ENCODE measurements around the gene ITGA3.

Gene ITGA3

DNA sequence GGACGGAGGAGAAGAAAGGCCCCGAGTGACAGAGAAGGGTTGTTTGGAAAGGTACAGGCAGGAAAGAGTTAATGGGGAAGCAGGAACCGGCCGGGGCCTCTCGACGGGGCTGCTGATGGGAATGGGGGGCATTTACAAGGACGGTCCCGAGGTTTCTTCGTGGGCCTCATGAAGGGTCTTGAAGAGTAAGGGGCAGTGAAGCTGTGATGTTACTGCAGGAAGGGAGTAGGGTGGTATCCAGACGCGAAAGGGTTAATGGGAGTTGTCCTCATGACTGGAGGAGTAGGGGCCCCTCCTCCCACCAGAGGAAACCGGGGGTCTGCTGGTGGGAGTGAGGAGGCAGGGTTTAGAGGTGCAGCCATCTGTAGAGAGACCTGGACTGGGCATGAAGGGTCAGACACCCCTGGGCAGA lies 39.7 kb downstream of the ITGA3 start:
- no peak for DNase-seq

DNA sequence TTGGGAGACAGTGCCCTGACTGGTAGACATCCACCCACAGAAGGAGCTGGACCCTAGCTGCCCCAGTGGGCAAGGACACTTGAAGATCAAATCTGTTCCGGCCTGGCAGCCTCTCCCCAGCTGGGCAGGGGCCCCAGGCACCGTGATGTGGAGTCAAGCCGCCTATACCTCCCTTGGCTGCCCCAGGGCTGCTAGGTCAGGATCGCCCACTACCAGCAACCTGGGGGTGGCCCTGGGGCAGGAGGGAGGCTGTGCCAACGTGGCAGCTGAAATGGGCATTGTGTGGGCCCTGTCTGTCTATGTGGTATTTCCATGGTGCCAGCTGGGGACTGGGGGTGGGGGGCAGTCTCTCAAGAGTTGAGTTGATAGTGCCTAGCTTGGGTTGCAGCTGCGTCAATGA lies 40.2 kb downstream of the ITGA3 start:
- DNase-seq: no peak

DNA sequence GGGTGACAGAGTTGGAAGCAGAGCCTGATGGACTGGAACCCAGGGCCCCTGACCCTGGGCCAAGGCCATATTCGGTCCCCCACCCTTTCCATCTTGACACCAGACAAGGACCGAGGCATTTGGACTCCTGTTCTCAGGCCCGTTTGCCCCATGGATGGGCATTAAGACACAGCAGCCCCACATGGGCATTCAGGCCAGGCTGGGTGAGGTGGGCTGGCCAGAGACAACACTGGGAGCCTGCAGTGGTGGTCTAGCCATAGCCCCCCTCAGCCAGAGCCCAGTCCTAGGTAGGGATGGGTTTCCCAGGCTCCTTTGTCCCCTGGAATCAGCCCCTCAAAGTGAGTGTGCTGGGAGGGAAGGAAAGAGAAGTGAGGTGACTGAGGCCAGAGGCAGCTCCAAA lies 40.8 kb downstream of the ITGA3 start:
- DNase-seq: no peak

DNA sequence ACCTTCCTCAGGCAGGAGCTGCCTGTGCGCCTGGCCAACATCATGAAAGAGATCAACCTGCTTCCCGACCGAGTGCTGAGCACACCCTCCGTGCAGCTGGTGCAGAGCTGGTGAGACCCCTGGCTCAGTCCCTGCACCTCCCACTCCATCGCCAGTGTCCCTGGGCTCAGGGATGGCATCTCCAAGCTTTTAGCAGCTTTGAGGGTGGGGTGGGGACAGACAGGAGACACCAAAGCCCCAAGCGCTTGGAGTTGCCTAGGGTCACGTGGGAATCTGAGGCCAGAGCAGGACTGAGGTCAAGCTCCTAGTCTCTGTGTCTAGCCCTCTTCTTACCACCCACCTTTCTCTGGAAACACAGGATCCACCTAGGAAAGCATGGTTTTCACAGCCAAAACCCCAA lies 41.5 kb downstream of the ITGA3 start:
- DNase-seq: no peak

DNA sequence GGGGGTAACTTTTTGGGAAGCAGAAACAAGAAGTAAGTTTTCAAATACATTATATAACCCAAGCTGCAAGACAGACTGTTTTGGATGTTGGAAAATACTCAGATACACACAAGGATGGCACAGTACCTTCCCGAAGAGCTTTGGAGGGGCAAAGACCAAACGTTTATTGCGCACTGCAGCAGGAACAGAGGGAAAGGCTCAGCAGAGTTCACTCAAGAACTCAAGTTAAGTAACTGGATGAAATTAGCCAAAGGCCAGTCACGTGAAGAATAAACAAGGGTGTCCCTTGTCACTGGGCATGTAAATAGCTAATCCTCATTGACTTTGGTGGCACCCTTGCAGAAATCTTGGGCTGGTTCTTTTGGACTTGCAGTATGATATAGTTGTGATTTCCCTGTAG lies 42.0 kb downstream of the ITGA3 start:
- DNase-seq: no peak

DNA sequence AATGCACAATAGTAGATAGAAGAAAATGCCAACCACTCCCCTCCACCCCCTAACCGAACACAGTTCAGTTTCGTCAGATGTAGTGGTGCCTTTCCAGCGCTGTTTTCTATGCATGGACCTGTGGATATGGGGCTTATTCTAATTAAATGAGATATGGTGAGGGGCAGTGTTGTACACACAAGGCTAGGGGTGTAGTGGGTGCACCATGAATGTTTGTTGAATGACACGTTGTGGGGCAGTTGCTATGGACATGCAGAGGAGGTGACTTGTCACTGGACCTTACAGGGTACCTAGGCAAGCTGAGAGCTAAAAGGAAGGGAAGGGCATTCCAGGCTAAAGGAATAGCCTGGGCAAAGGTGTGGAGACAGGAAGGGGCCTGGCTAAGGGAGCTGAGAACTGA lies 42.7 kb downstream of the ITGA3 start:
- DNase-seq: no peak

DNA sequence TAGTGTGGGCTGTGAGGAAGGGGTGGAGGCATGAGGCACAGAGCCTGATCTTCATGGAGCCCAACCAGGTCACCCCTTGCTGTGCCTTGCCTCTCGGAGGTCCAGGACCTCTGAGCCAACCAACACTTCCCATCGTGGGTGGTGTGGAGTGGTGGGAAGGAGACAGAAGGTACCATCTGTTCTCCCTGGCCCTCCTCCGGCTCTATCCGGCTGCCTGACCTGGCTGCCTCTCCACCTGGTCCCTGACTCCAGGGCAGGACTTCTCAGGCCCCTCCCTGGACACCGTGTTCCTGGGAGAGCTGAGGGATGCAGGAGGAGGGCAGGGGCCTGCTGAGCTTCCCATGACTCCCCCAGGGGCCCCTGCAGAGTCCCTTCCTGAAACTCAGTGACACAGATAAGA lies 43.1 kb downstream of the ITGA3 start:
- DNase-seq: no peak

DNA sequence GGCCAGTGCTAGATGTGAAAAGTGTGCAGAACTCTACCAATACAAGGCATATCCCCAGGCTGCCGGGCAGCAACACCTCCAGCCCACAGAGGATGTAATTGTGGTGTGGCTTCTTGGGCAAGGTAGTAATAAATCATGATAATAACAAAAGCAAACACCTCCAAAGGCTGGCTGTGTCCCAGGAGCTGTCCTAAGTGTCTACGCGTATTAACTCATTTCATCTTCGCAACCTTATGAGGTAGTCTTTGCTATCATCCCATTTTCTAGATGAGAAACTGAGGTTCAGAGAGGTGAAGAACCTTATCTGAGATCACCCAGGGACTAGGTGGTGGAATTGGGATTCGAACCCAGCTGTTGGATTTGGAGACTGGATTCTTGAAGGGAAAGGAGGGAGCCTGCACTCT lies 44.6 kb downstream of the ITGA3 start:
- no peak for DNase-seq

DNA sequence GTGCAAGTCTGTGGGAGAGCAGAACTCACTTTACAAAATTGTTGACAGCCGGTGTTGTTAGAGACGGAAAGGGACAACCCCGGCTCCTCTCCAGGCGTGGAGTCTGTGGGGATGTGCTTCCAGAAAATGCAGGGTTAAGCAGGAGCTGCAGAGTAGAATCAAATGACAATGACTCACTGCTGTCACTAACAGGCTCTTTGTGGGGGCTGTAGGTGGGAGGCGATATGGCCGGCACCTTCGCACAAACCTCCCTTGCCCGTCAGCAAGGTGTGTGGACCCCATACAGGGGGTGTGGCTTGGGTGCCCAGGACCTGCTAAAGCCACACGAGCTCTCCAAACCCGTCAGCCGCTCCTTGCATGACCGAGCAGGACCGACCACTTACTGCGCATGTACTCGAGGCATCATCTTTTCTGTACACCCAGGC lies 45.0 kb downstream of the ITGA3 start:
- no peak for DNase-seq

DNA sequence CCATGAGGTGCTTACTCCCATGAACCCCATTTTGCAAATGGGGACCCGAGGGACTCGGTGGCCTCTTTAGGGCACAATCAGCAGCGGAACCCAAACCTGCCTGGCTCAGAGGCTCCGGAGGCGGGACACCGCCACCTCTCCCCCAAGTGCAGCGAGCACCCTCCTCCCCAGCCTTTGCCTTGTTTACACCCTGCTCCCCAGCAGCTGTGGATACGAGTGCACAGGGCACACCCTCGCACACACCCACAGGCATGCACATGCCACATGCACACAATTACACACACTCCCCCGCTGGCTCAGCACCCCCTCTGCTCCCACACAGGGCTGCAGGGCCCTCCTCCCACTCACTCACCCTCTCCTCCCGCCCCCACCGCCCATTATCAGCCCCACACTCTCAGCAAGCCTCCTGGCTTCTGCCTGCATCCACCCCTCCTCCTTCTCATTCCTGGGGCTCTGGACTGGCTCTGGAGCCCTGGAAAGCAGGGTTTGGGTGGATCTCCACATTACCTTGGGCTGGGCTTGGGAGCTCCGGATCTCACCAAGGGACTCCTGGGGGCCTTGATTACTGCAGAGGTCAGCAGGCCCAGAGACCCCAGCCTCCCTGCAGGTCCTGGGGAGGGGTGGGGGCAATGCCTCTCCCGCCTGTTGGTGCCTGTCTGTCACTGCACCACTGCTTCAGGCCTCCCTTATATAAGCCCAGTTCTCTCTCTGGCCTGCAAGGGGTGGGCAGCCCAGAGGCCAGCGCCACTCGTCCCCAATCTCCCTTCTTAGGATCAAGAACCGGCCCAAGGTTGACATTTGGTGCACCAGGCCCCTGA lies 45.6 kb downstream of the ITGA3 start:
- DNase-seq: no peak

DNA sequence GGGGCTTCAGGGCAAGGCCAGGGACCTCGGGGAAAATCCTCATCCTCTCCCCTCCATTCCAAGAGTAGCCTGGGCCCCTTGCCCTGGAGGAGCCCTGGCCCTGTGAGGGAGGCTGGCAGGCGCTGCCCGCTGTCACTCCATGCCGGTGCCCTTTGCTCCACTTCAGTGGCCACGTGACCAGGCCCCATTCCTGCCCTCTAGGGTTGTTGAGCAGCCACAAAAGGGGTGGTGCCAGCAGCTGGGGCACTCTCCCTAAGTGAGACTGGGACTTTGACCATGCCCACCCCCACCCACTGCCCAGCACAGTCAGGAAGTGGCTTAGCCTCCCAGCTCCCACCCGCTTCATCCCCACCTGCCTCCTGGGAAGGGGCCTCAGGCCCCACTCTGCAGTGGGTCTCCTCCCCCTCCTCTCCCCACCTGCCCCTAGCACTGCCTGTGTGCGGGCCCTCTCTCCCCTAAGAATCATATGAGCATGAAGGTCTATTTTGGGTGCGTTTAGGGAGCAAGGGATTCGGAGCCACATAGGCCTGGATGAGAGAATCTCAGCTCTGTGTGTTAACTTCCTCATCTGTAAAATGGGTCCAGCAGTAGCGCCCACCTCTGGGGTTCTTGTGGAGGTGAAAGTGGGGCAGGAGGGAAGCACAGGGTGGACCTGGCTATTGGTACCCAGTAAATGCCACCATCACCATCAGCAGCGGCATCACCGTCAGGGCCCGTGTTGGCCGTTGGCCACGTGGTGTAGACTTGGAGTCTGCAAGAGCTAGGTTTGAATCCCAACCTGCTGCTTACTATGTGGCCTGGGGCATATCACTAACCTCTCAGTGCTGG lies 46.5 kb downstream of the ITGA3 start:
- no peak for DNase-seq

DNA sequence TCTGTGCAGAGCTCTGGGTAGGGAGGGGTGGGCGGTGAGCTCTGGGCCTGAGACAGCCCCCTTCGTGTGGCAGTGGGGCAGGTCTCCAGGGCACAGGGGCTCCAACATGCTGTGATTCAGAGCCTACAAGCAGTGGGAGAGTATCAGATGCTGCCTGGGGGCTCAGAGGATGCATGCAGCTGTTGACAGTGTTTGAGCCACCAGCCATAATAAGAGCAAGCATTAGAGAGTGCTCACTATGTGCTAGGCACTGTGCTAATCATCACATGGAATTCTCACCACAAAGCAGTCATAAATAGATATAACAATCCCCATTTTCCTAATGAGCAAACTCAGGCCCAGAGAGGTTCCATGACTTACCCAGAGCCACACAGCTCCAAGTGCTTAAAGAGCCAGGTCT lies 47.3 kb downstream of the ITGA3 start:
- no peak for DNase-seq

DNA sequence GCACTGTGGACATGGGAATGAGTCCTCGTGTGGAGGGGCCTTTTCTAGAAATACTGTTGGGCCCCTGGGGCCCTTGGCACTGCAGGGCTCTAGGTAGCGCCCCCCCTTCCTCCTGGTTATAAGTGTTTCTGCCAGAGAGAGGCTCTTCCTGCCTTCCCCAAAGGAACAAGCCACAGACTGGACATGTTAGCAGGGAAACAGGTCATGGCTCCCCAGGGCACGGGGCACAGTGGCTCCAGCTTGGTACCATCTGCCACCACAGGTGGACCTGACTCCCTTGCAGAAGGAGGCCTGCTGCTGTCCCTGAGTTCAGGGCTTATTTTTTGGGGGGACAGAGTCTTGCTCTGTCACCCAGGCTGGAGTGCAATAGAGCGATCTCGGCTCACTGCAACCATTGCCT lies 48.0 kb downstream of the ITGA3 start:
- DNase-seq: no peak

DNA sequence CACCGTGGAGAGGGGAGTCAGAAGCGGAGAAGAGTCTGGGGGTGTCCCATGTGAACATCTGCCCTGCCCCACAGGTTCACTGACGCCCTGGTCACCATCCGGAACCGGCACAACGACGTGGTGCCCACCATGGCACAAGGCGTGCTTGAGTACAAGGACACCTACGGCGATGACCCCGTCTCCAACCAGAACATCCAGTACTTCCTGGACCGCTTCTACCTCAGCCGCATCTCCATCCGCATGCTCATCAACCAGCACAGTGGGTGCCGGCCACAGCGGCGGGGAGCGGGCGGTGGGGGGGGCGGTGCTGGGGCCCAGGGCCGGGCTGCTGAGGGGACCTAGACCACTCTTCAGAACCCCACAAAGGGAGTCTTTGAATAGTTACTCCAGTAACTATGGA lies 49.9 kb downstream of the ITGA3 start:
- no peak for DNase-seq

DNA sequence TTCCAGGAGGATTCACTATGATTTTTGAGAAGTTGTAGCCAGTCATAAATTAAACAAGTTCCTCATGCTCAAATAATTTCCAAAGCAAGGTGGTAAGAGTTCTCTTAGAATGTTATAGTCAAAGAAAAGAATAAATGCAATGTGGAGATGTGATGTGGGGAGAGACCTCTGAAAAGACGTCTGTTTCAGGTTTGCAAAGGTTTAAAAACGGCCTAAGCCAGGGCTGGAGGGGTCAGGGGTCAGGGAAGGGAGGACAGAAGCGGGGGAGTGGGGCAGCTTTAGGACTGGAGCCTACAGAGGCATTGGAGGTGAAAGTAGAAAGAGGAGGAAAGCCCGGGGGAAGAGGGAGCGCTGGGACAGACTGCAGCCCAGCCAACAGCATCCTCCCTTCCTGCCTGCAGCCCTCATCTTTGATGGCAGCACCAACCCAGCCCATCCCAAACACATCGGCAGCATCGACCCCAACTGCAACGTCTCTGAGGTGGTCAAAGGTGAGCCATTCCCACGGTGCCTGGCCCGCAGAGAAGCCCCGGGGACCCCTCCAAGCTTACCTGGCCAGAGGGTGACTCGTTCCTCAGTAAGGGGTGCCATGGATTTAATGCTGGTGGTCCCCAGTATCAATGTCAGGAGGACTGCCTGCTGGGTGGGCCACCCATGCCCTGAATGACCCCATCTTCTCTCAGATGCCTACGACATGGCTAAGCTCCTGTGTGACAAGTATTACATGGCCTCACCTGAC lies 50.7 kb downstream of the ITGA3 start:
- DNase-seq: no peak

DNA sequence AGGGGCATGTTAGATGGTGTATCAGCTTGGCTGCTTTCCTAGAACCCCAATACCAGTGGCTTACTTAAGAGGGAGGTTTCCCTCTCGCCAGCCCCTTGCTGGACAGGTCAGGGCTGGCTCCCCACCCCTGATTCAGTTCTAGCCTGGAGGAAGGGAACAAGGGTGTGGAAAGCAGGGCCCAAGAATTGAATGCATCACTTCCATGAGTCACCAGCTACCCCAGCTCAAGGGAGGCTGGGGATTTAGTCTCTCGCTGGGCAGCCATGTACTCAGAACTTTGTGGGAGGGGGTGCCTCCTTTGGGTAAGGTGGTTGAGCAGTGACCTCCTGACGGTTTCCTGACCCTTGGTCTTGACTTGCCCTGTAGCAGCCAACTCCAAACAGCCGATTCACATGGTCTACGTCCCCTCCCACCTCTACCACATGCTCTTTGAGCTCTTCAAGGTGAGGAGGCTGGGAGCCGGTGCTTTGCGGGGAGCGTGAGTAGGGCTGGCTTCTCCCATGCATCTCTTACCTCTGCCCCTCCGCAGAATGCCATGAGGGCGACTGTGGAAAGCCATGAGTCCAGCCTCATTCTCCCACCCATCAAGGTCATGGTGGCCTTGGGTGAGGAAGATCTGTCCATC lies 52.0 kb downstream of the ITGA3 start:
- no peak for DNase-seq

DNA sequence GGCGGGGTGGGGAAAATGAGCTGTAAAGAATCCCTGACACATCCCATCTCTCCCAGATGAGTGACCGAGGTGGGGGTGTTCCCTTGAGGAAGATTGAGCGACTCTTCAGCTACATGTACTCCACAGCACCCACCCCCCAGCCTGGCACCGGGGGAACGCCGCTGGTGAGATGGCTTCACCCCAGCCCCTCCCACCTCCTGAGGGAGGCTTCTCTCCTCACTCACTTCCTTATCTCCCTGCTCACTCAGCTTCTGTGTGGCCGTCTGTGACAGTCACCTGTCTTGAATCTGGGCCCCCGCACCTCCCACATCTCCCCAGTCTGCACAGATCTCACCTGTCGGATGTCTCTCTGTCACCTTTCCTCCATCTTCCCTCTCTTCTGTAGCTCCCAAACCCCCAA lies 52.6 kb downstream of the ITGA3 start:
- no peak for DNase-seq

DNA sequence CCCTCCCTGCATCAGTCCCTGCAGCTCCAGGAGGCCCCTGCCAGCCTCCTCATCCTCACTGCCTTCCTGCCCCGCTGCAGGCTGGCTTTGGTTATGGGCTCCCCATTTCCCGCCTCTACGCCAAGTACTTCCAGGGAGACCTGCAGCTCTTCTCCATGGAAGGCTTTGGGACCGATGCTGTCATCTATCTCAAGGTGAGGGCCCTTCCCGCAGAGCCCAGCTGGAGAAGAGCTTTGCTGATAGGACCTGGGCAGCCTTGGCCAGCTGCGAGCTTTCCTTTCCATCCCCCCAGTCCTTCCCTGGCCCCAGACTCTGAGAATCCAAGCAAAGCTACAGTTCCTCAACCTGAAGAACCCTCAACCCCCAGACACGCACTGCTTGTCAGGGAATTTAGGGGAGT lies 53.3 kb downstream of the ITGA3 start:
- DNase-seq: no peak

DNA sequence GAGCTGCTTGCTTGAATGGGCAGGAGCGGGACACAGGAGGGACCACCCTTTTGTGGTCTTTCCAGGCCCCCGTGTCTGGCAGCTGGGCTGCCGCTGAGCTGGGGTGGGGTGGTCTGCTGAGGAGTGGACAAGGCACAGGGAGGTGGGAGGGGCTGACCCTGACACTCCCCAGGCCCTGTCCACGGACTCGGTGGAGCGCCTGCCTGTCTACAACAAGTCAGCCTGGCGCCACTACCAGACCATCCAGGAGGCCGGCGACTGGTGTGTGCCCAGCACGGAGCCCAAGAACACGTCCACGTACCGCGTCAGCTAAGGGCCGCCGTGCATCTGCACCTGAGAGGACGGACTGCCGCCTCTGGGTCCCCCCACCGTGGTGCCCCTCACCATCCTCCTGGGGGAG lies 53.9 kb downstream of the ITGA3 start:
- no peak for DNase-seq

DNA sequence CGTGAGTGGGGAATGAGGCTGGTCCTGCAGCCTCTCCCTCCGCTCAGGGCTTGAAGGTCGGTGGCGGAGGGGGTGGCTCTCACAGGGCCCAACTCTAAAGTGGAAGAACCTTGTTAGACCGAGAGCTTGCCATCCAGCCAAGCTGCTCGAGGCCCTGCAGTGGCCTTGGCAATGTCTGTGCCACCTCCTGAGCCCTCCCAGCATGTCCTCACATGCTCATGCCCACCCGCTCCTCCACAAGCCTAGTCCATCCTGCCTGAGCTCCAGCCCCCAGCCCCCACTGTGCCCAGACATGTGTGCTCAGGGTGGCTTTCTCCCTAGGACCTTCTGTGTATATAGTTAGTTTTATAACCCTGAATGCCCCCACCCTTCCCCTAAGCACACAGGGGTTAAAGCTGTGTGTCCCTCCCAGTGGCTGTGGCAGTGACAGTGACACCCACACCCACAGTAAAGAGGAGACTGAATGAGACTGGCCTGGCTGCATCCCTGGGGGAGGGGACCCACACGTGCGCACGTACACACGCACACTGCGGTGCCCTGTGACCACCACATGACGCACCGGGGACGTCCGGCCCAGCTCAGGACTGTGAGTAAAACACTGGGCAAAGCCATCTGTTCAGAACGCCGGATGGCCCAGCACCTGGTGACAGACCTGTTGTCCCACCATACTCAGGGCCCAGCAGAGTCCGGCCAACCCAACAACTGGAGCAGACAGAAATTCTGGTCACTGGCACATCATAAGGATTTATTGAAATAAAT lies 54.9 kb downstream of the ITGA3 start:
- no peak for DNase-seq

DNA sequence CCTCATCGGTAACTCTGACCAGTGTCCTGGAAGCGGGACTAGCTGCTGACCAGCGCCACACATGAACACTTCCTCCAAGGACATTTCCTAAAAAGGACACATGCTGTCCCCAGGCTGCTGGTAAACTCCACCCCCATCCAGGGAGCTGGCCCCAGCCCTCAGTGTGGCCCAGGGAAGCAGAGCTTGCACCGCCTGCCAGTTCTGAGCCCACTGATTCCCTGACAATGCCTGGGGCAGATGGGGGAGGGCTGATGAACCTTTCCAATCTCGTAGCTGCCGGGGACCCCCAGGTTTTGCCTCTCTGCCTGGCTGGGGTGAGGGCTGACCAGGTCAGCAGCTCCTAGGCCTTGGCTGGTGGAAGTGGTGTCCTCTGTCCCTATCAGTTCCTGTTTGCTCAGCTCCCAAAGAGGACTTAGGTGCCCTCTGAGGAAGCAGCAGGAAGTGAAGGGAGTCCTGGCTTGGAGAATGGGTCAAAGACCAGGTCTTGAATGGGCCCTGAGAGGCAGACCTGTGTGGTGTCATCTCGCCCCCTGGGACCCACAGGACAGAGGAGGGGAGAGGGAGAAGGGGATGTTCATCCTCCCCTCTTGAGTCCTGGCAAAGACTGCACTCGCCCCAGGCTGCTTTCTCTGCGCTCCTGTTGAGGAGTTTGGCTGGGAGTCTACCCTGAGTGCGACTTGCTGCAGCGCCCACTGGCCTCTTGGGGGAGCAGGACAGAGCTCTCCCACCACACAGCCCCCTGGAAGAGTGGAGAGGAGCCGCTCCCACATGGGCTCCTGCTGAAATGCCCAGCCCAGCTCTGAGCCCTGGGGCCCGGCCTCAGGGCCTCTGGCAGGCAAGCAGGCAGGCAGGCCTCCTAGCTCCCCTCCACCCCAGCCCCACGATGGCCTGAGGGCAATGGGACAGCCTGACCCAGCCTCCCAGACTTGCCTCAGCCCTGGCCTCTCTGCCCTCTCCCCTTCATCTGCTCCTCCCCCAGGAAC lies 56.1 kb downstream of the ITGA3 start:
- DNase-seq: no peak

Data from stimulated activated CD4-positive, alpha-beta T cell treated with anti-CD3 and anti-CD28 coated beads, Interleukin-2, amount 100 ng/mL, for 24 hours (primary cell).